HG03060 (cell line): ENCODE results near the gene RBBP5.

Experiments
- ATAC-seq: cut with Tn5 transposase; IDR thresholded peaks from one replicate; pipeline ENCODE4 v1.9.1; 2021; ENCODE audit warnings: low read depth, moderate number of reproducible peaks; ENCODE audit not compliant: unreplicated experiment

Gene RBBP5

GRCh38 chr1:205075642-205076155 is 46.1 kb downstream of the RBBP5 start:
- no peak for ATAC-seq

GRCh38 chr1:205074513-205074912 is 47.3 kb downstream of the RBBP5 start:
- no peak for ATAC-seq

- ATAC-seq, result no peak
Observed at GRCh38 chr1:205074084-205074483, 47.7 kb downstream of the RBBP5 start.

- ATAC-seq, result no peak
Observed at GRCh38 chr1:205073511-205073910, 48.3 kb downstream of the RBBP5 start.

- no peak for ATAC-seq
Observed at GRCh38 chr1:205072881-205073280, 48.9 kb downstream of the RBBP5 start.

- ATAC-seq, result no peak
Observed at GRCh38 chr1:205072286-205072685, 49.5 kb downstream of the RBBP5 start.

GRCh38 chr1:205071801-205072200 is 50.0 kb downstream of the RBBP5 start:
- ATAC-seq, result no peak

GRCh38 chr1:205071028-205071409 is 50.8 kb downstream of the RBBP5 start:
- no peak for ATAC-seq

- no peak for ATAC-seq
Observed at GRCh38 chr1:205069371-205070125, 52.2 kb downstream of the RBBP5 start.

- ATAC-seq, result no peak
Observed at GRCh38 chr1:205068457-205069040, 53.2 kb downstream of the RBBP5 start.

- ATAC-seq, result no peak
Observed at GRCh38 chr1:205068001-205068400, 53.8 kb downstream of the RBBP5 start.

- no peak for ATAC-seq
Observed at GRCh38 chr1:205067031-205067430, 54.7 kb downstream of the RBBP5 start.

GRCh38 chr1:205066141-205066818 is 55.5 kb downstream of the RBBP5 start:
- no peak for ATAC-seq

GRCh38 chr1:205065666-205066065 is 56.1 kb downstream of the RBBP5 start:
- no peak for ATAC-seq

GRCh38 chr1:205064741-205065316 is 56.9 kb downstream of the RBBP5 start:
- no peak for ATAC-seq

GRCh38 chr1:205064301-205064700 is 57.5 kb downstream of the RBBP5 start:
- ATAC-seq, result no peak

GRCh38 chr1:205062895-205063294 is 58.9 kb downstream of the RBBP5 start:
- no peak for ATAC-seq

- no peak for ATAC-seq
Observed at GRCh38 chr1:205062319-205062718, 59.5 kb downstream of the RBBP5 start.

- no peak for ATAC-seq
Observed at GRCh38 chr1:205061665-205062069, 60.1 kb downstream of the RBBP5 start.

GRCh38 chr1:205061227-205061626 is 60.6 kb downstream of the RBBP5 start:
- no peak for ATAC-seq

GRCh38 chr1:205060746-205061145 is 61.0 kb downstream of the RBBP5 start:
- no peak for ATAC-seq
